Right lobe of liver (tissue), 4 donors: Measurements from ENCODE around the gene PTPRM.

Experiments used
- POLR2A ChIP-seq: fragments of 450-650 bp; IDR thresholded peaks from one replicate; pipeline ENCODE4 v1.6.1; 2017; ENCODE audit warnings: antibody characterized with exemption, mild to moderate bottlenecking
- TF ChIP-seq, protein P1 (sequence below), 4 donors: fragments of 200-600 bp in 3 of 4; fragments of 450-650 bp in 1 of 4; IDR thresholded peaks; one replicate each; pipeline versions ENCODE4 v1.5.1 to v1.8.0; 2016 to 2022; ENCODE audit warnings: antibody characterized with exemption in 4 of 4, mild to moderate bottlenecking in 2 of 4
- donor health status: DM: no; HTN: no; CAD: no.
- donor health status: DM: no; HTN: no; CAD: no.
- donor health status: DM: no; HTN: yes; CAD: no.

DNA sequence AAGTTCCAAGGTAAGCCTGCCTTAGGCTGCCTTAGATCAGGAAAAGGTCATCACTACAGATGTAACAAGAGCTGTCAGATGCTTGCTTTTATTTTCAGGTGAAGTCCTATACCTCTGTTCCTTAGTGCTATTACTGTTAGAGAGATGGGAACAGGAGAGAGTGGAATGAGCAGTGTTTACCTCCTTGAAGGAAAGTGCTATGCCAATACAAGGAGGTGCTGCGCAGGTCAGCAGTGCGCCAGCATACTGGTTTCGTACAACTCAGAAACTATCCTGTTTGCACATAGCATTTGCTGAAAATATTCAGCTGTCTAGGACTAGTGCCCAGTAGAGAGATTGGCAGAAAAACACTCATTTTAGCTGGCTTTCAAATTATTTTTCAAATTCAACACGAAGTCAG lies 629.1 kb downstream of the PTPRM start:
- no peak for TF ChIP-seq POLR2A
- TF ChIP-seq, protein P1, sequence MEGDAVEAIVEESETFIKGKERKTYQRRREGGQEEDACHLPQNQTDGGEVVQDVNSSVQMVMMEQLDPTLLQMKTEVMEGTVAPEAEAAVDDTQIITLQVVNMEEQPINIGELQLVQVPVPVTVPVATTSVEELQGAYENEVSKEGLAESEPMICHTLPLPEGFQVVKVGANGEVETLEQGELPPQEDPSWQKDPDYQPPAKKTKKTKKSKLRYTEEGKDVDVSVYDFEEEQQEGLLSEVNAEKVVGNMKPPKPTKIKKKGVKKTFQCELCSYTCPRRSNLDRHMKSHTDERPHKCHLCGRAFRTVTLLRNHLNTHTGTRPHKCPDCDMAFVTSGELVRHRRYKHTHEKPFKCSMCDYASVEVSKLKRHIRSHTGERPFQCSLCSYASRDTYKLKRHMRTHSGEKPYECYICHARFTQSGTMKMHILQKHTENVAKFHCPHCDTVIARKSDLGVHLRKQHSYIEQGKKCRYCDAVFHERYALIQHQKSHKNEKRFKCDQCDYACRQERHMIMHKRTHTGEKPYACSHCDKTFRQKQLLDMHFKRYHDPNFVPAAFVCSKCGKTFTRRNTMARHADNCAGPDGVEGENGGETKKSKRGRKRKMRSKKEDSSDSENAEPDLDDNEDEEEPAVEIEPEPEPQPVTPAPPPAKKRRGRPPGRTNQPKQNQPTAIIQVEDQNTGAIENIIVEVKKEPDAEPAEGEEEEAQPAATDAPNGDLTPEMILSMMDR (IDR thresholded peaks at IDR 0.05), result no peak
